HepG2 (cell line): ENCODE results near the gene ACVRL1. TPM values are rescaled to one million over a fixed set of nuclear protein-coding genes. Genes with fewer than 3 reads are reported as not detected.

ENCODE experiments used
- ATAC-seq: fragments of 200-7000 bp; cut with Tn5 transposase; 3 replicates; pipeline ENCODE4 v1.9.1; 2020; ENCODE audit warnings: mild to moderate bottlenecking, moderate library complexity
- BruUV-seq: library from RNA; stranded (reverse); fragments of 400-500 nt; replicated peaks from 2 replicates; lab custom pipeline; 2021; lab: Mats Ljungman, UMichigan
- CTCF ChIA-PET: fragments of 300-600 bp; formaldehyde crosslinking; extraction: SDS; loops from one replicate; lab custom pipeline; 2021; ENCODE audit warnings: low total read pairs, inconsistent platforms, low intra/inter-chr PET ratio; lab: Yijun Ruan, JAX
- POLR2A ChIA-PET: fragments of 350-600 bp; sonication (Branson Sonifier 250); formaldehyde crosslinking; loops from one replicate; lab custom pipeline; 2020; ENCODE audit warnings: antibody characterized with exemption, inconsistent platforms; lab: Yijun Ruan, JAX
- DNase-seq: peaks from one replicate; pipeline ENCODE4 v3.0.0-alpha.2; 2015; ENCODE audit warnings: low spot score
- FAIRE-seq: peaks from 3 replicates; lab custom pipeline; 2011; peaks lifted over from hg19 to GRCh38; lab: Jason Lieb, UNC
- H2AFZ ChIP-seq: one replicate; pipeline ENCODE4 v1.6.1; 2011; ENCODE audit warnings: low read length, inconsistent platforms
- H3K27ac ChIP-seq: fragments of 300-600 bp; 3 replicates; pipeline ENCODE4 v1.8.0; 2011; ENCODE audit warnings: mixed run types, mild to moderate bottlenecking, mixed read lengths, low read length, inconsistent platforms; ENCODE audit not compliant: insufficient read depth; ENCODE audit errors: extremely low read length
- H3K27me3 ChIP-seq, 2 experiments: fragments of 200-600 bp in 1 of 2; 2 replicates in 1 of 2; 3 replicates in 1 of 2; pipeline versions ENCODE4 v1.6.0 to v1.8.0; 2011; ENCODE audit warnings: low read length in 2 of 2, mild to moderate bottlenecking in 2 of 2, moderate library complexity in 2 of 2, inconsistent platforms in 1 of 2; ENCODE audit not compliant: insufficient read depth in 2 of 2, control insufficient read depth in 1 of 2
- H3K36me3 ChIP-seq, 2 experiments: fragments of 200-600 bp in 1 of 2; replicated peaks in 1 of 2; 2 replicates in 1 of 2; 3 replicates in 1 of 2; pipeline versions ENCODE4 v1.5.1 to v1.8.0; 2011; ENCODE audit warnings: low read length in 2 of 2, inconsistent platforms in 1 of 2; ENCODE audit not compliant: insufficient read depth in 2 of 2, control insufficient read depth in 1 of 2
- H3K4me1 ChIP-seq: 2 replicates; pipeline ENCODE4 v1.5.1; 2012; ENCODE audit warnings: low read length, inconsistent platforms; ENCODE audit not compliant: insufficient read depth
- H3K4me2 ChIP-seq: 2 replicates; pipeline ENCODE4 v1.6.0; 2011; ENCODE audit warnings: low read depth, low read length, inconsistent platforms
- H3K4me3 ChIP-seq, 3 experiments: fragments of 200-600 bp in 1 of 3; sonication (generic), shearing (Covaris generic) in 1 of 3; replicated peaks in 1 of 3; 2 replicates each; pipeline ENCODE4 v1.5.1; 2011 to 2016; ENCODE audit warnings: low read length in 3 of 3, inconsistent platforms in 2 of 3, low read depth in 2 of 3, mild to moderate bottlenecking in 2 of 3, control low read depth in 1 of 3, mixed read lengths in 1 of 3; ENCODE audit not compliant: insufficient read depth in 1 of 3
- H3K79me2 ChIP-seq: one replicate; pipeline ENCODE4 v1.6.1; 2011; ENCODE audit warnings: low read length, inconsistent platforms; ENCODE audit not compliant: insufficient read depth
- H3K9ac ChIP-seq: 2 replicates; pipeline ENCODE4 v1.6.0; 2011; ENCODE audit warnings: mild to moderate bottlenecking, low read depth, low read length, inconsistent platforms; ENCODE audit not compliant: insufficient read depth
- H3K9me3 ChIP-seq: 2 replicates; pipeline ENCODE4 v1.5.1; 2012; ENCODE audit warnings: mild to moderate bottlenecking, low read length
- H4K20me1 ChIP-seq: 2 replicates; pipeline ENCODE4 v1.6.0; 2011; ENCODE audit warnings: inconsistent platforms, mild to moderate bottlenecking, low read length, moderate library complexity; ENCODE audit not compliant: insufficient read depth
- ARHGAP35 ChIP-seq: sonication (generic); formaldehyde crosslinking; IDR thresholded peaks from 2 replicates; pipeline ENCODE4 v1.9.0; 2022; ENCODE audit warnings: mild to moderate bottlenecking, inconsistent platforms, moderate library complexity, missing genetic modification reagents, borderline replicate concordance
- ATM ChIP-seq: fragments of 450-650 bp; IDR thresholded peaks from 2 replicates; pipeline ENCODE4 v1.7.1; 2017; ENCODE audit warnings: mild to moderate bottlenecking, borderline replicate concordance
- CBX2 ChIP-seq, 2 experiments: fragments of 200-600 bp in 1 of 2; sonication (generic); formaldehyde crosslinking in 1 of 2; IDR thresholded peaks; 2 replicates each; pipeline versions ENCODE4 v1.7.0 to v1.8.1; 2018 to 2022; ENCODE audit warnings: low read depth in 2 of 2, low read length in 1 of 2, mild to moderate bottlenecking in 1 of 2, missing genetic modification reagents in 1 of 2
- DNMT3B ChIP-seq: conservative IDR thresholded peaks from 2 replicates; pipeline ENCODE4 v1.6.1; 2016; ENCODE audit warnings: missing biosample characterization, control low read depth
- NCOA5 ChIP-seq: sonication (generic); formaldehyde crosslinking; IDR thresholded peaks from 2 replicates; pipeline ENCODE4 v1.4.0; 2020; ENCODE audit warnings: missing genetic modification reagents
- YEATS4 ChIP-seq: sonication (generic); formaldehyde crosslinking; IDR thresholded peaks from 2 replicates; pipeline ENCODE4 v1.4.0; 2020; ENCODE audit warnings: missing genetic modification reagents, borderline replicate concordance
- ZC3H4 ChIP-seq: sonication (generic); formaldehyde crosslinking; IDR thresholded peaks from 2 replicates; pipeline ENCODE4 v1.4.0; 2020; ENCODE audit warnings: missing genetic modification reagents, borderline replicate concordance
- ZNF160 ChIP-seq: sonication (generic); formaldehyde crosslinking; IDR thresholded peaks from 2 replicates; pipeline ENCODE4 v1.8.0; 2022; ENCODE audit warnings: mild to moderate bottlenecking, inconsistent platforms, missing genetic modification reagents
- ZNF446 ChIP-seq: sonication (generic); formaldehyde crosslinking; IDR thresholded peaks from 2 replicates; pipeline ENCODE4 v1.5.0; 2020; ENCODE audit warnings: mild to moderate bottlenecking, missing genetic modification reagents
- ZSCAN31 ChIP-seq: sonication (generic); formaldehyde crosslinking; IDR thresholded peaks from 2 replicates; pipeline ENCODE4 v1.5.0; 2020; ENCODE audit warnings: low read depth, mild to moderate bottlenecking, missing genetic modification reagents
- WGBS: methylation state at CpG from one replicate; pipeline ENCODE4 v1.1.6; 2017; ENCODE audit warnings: low lambda C conversion rate; 5-methylcytosine and 5-hydroxymethylcytosine counted together
- in situ Hi-C: cut with HindIII; loops from 2 replicates; pipeline ENCODE4 v1.10.0; 2017; ENCODE audit warnings: low pct_unique_long_range_greater_than_20kb; ENCODE audit not compliant: extremely low pct_ligation_motif_present
- intact Hi-C: fragments of 100-400 bp; cut with micrococcal nuclease; formaldehyde crosslinking; loops from one replicate; pipeline ENCODE4 v1.10.0; 2022; ENCODE audit not compliant: unreplicated experiment
- polyA plus RNA-seq, 8 experiments: library from polyadenylated mRNA; depleted of rRNA in 3 of 8; stranded (reverse) in 7 of 8; unstranded in 1 of 8; fragments of >200 nt; fragmentation: Illumina TruSeq in 4 of 8; extraction: Trizol in 4 of 8; gene quantifications; 2 replicates each; pipeline versions ENCODE4 v1.2.1 to v1.2.3, GENCODE V29; 2011 to 2016; ENCODE audit warnings: low read depth in 4 of 8, missing spikeins in 1 of 8, mixed read lengths in 1 of 8; ENCODE audit not compliant: insufficient read depth in 1 of 8
- total RNA-seq, 5 experiments: library from RNA; depleted of rRNA; stranded (reverse); fragments of >200 nt; fragmentation: Illumina TruSeq; extraction: Trizol; gene quantifications; 2 replicates each; pipeline ENCODE4 v1.2.3, GENCODE V29; 2016; ENCODE audit warnings: low read depth in 1 of 5
- TF ChIP-seq, protein P1 (sequence below): sonication (generic); formaldehyde crosslinking; conservative IDR thresholded peaks from 2 replicates; pipeline ENCODE4 v1.8.1; 2023; ENCODE audit warnings: missing genetic modification reagents
- TF ChIP-seq, protein P2 (sequence below): IDR thresholded peaks from 2 replicates; pipeline ENCODE4 v1.6.1; 2012; ENCODE audit warnings: low read depth, low read length, improper control_type of control experiment

ACVRL1 gene
- total and polyA plus RNA-seq, 2 of the 13 experiments (the other 11 are each of a cell fraction or from before 2014, with no cell fraction given) = not detected

DNA sequence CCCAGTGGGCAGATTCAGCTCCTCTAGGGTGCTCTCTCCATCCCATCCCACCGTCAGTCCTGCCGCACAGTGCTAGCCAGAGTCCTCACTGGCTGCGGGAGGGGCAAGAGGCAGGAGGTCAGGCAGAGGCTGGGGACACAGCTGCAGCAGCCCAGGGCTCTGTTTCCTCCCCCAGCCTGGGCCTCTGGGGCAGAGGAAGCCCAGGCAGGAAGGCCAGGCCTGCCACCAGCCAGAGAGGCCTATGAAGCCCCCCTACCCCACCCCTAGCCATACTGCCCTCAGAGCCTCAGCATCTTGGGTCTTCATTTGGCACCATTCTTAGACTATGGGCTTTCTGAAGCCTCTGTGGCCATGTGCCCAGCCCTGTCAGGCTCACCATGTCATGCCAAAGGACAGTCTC, 3.4 kb downstream of the ACVRL1 start:
- POLR2A ChIA-PET = no interaction called here
- BruUV-seq = no TSS peak

DNA sequence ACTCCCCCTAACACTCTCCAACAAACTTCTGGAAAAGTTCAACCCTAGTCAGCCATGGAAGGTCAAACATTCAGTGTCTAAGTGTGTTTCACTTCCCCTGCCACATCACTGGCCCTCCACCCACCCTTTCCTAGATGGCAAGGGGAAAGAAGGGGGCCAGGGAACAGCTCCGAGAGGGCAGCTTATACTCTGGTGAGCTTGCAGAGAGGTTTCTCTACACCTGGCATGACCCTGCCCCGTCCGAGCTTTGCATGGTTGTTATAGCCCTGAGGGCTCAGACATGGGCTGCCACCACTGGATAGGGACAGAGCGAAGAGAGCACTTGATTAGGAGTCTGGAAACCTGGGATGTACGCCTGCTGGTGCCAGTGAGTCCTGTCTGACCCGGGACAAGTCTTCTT, 4.0 kb downstream of the ACVRL1 start:
- Histone ChIP-seq H3K27me3 (peaks cover 4 to 51% of the 10 kb centered on the region in 2 experiments; a peak in 4 of 5 replicates), H3K9ac (no peak overlapping the region), H3K4me2 (no peak overlapping the region), H3K36me3 (no peaks in the 10 kb centered on the region), H3K79me2 (no peaks in the 10 kb centered on the region), H3K9me3 (no peaks in the 10 kb centered on the region), H3K4me1 (0 out of 2 replicates have a peak, but pooled peaks cover 9% of the 10 kb centered on the region), H3K27ac (no peak overlapping the region), H4K20me1 (no peaks in the 10 kb centered on the region), H2AFZ (no peak overlapping the region), H3K4me3 (no peak overlapping the region)
- ChIA-PET POLR2A (no interaction called here), CTCF (no interaction called here)
- TF ChIP-seq NCOA5 (CRISPR knock-in tag) (no peak), ZNF160 (CRISPR knock-in tag) (no peak), ATM (no peak), ZNF446 (CRISPR knock-in tag) (no peak), CBX2 (IDR thresholded peaks at IDR 0.05; ENCODE audit: low read depth, low read length) (no peak), CBX2 (CRISPR knock-in tag; IDR thresholded peaks at IDR 0.05; ENCODE audit: low read depth) (no peak), ZC3H4 (CRISPR knock-in tag) (no peak), ZSCAN31 (no peak)
- TF ChIP-seq, protein P1, sequence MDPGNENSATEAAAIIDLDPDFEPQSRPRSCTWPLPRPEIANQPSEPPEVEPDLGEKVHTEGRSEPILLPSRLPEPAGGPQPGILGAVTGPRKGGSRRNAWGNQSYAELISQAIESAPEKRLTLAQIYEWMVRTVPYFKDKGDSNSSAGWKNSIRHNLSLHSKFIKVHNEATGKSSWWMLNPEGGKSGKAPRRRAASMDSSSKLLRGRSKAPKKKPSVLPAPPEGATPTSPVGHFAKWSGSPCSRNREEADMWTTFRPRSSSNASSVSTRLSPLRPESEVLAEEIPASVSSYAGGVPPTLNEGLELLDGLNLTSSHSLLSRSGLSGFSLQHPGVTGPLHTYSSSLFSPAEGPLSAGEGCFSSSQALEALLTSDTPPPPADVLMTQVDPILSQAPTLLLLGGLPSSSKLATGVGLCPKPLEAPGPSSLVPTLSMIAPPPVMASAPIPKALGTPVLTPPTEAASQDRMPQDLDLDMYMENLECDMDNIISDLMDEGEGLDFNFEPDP = no peak
- TF ChIP-seq, protein P2, sequence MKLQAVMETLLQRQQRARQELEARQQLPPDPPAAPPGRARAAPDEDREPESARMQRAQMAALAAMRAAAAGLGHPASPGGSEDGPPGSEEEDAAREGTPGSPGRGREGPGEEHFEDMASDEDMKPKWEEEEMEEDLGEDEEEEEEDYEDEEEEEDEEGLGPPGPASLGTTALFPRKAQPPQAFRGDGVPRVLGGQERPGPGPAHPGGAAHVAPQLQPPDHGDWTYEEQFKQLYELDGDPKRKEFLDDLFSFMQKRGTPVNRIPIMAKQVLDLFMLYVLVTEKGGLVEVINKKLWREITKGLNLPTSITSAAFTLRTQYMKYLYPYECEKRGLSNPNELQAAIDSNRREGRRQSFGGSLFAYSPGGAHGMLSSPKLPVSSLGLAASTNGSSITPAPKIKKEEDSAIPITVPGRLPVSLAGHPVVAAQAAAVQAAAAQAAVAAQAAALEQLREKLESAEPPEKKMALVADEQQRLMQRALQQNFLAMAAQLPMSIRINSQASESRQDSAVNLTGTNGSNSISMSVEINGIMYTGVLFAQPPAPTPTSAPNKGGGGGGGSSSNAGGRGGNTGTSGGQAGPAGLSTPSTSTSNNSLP = no peak
- ATAC-seq (no peak), FAIRE-seq (no peak), DNase-seq (no peak)
- no TSS peak for BruUV-seq
- in situ Hi-C loops (no loop called here), intact Hi-C loops (no loop called here)
- 12% methylated on average over 6 of the region's 6 CpGs for WGBS

More for the DNA sequence above, 3.4 kb downstream of the ACVRL1 start:
- Histone ChIP-seq H4K20me1 (no peaks in the 10 kb centered on the region), H3K79me2 (no peaks in the 10 kb centered on the region), H3K27ac (no peak overlapping the region), H3K9ac (no peak overlapping the region), H3K4me1 (0 out of 2 replicates have a peak, but pooled peaks cover 9% of the 10 kb centered on the region), H3K9me3 (no peaks in the 10 kb centered on the region), H3K36me3 (no peaks in the 10 kb centered on the region), H3K4me3 (no peak overlapping the region), H3K4me2 (no peak overlapping the region), H3K27me3 (peaks cover 4 to 54% of the 10 kb centered on the region in 2 experiments; a peak in 4 of 5 replicates), H2AFZ (no peak overlapping the region)
- WGBS = 37% methylated on average over 3 of the region's 3 CpGs
- ATAC-seq = no peak
- in situ Hi-C loops (no loop called here), intact Hi-C loops (no loop called here)
- no peak for TF ChIP-seq YEATS4
- TF ChIP-seq ARHGAP35 (CRISPR knock-in tag) = no peak
- no peak for TF ChIP-seq DNMT3B (CRISPR knock-in tag)
- no peak for FAIRE-seq
- no peak for DNase-seq
- CTCF ChIA-PET = no interaction called here
